Calu3 (cell line): Measurements from ENCODE around the gene LUC7L2. TPM values are rescaled to one million over a fixed set of nuclear protein-coding genes. Genes with fewer than 3 reads are reported as not detected.

ENCODE experiments used
- BruUV-seq: library from RNA; stranded (reverse); fragments of 400-500 nt; replicated peaks from 2 replicates; lab custom pipeline; 2021; lab: Mats Ljungman, UMichigan
- CTCF ChIA-PET: fragments of 300-600 bp; sonication (Branson Sonifier 250); formaldehyde crosslinking; loops from one replicate; lab custom pipeline; 2022; ENCODE audit warnings: antibody characterized with exemption; lab: Charles Lee
- DNase-seq: peaks from one replicate; pipeline ENCODE4 v3.0.0; 2022
- H3K27ac Mint-ChIP-seq: one replicate; pipeline ENCODE4 v1.8.0; 2022; ENCODE audit warnings: mixed read lengths; ENCODE audit not compliant: unreplicated experiment
- H3K27me3 Mint-ChIP-seq: one replicate; pipeline ENCODE4 v1.8.0; 2022; ENCODE audit warnings: mixed read lengths; ENCODE audit not compliant: unreplicated experiment
- H3K36me3 Mint-ChIP-seq: one replicate; pipeline ENCODE4 v1.8.0; 2022; ENCODE audit warnings: mild to moderate bottlenecking, moderate library complexity, mixed read lengths; ENCODE audit not compliant: insufficient read depth, unreplicated experiment
- H3K4me1 Mint-ChIP-seq: one replicate; pipeline ENCODE4 v1.8.0; 2022; ENCODE audit warnings: mild to moderate bottlenecking, low read depth, mixed read lengths; ENCODE audit not compliant: unreplicated experiment
- H3K4me3 Mint-ChIP-seq: one replicate; pipeline ENCODE4 v1.8.0; 2022; ENCODE audit warnings: mild to moderate bottlenecking, low read depth, moderate library complexity, mixed read lengths; ENCODE audit not compliant: unreplicated experiment
- H3K9me3 Mint-ChIP-seq: one replicate; pipeline ENCODE4 v1.8.0; 2022; ENCODE audit warnings: low read depth, mixed read lengths; ENCODE audit not compliant: unreplicated experiment
- CTCF ChIP-seq: fragments of 200-600 bp; IDR thresholded peaks from one replicate; pipeline ENCODE4 v1.8.0; 2022; ENCODE audit warnings: antibody characterized with exemption; ENCODE audit not compliant: unreplicated experiment
- intact Hi-C: fragments of 100-400 bp; cut with micrococcal nuclease; formaldehyde crosslinking; loops from one replicate; pipeline ENCODE4 v1.10.0; 2022; ENCODE audit not compliant: unreplicated experiment
- total RNA-seq: library from RNA; stranded (reverse); gene quantifications from 2 replicates; pipeline ENCODE4 v1.2.3, GENCODE V29; 2022

LUC7L2 gene
- total RNA-seq, 1 experiment from 2014 or later: 88.8 TPM

DNA sequence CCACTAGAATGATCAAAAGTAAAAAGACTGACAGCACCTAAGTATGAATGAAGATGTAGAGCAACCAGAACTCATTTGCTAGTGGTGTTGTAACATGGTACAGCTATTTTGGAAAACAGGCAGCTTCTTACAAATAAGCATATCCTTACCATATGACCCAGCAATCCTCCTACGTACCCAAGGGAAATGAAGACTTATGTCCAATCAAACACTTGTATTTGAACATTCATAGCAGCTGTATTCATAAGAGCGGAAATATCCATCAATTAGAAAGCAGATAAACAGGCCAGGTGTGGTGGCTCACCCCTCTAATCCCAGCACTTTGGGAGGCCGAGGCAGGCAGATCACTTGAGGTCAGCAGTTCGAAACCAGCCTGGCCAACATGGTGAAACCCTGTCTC is 70.7 kb downstream of the LUC7L2 start:
- DNase-seq: no peak
- peaks cover 50% of the 10 kb centered on the region for H3K36me3 Mint-ChIP-seq
- H3K4me1 Mint-ChIP-seq: peaks cover 8% of the 10 kb centered on the region
- H3K9me3 Mint-ChIP-seq: no peaks in the 10 kb centered on the region
- CTCF ChIA-PET: interaction anchor here (1.2 kb wide), 2 partner anchors 9 to 53 kb away, joined by 5 to 8 read pairs; partner anchors contain the start of gene KLRG2
- intact Hi-C loops: loop anchor here (5.0 kb wide), 1 partner anchor 47 kb away; no protein-coding TSS in a partner anchor
- TF ChIP-seq CTCF: no peak
- no peaks in the 10 kb centered on the region for H3K27me3 Mint-ChIP-seq
- no peak overlapping the region for H3K4me3 Mint-ChIP-seq
- no TSS peak for BruUV-seq
- H3K27ac Mint-ChIP-seq: peak overlapping the region; percentile 61

DNA sequence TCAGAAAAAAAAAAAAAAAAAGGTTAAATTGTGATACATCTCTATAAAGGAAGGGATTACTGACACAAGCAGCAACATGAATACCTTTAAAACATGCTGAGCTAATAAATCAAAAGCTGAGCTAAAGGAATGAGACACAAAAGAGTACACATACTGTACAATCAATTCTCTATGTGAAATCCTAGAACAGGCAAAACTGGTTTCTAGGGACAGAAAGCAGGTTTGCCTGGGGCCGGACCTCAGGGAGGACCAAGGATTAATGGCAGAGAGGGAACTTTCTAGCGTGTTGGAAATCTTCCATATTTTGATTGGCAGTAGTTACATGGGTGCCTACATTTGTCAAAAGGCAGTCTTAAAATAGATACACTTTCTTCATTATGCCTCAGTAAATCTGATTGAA is 71.3 kb downstream of the LUC7L2 start:
- H3K4me1 Mint-ChIP-seq: peaks cover 8% of the 10 kb centered on the region
- peak; percentile 69 for DNase-seq
- no peak for TF ChIP-seq CTCF
- no peaks in the 10 kb centered on the region for H3K27me3 Mint-ChIP-seq
- intact Hi-C loops: loop anchor here (5.0 kb wide), 1 partner anchor 46 kb away; no protein-coding TSS in a partner anchor
- no peak overlapping the region for H3K4me3 Mint-ChIP-seq
- H3K27ac Mint-ChIP-seq: no peak overlapping the region
- H3K36me3 Mint-ChIP-seq: peaks cover 46% of the 10 kb centered on the region
- CTCF ChIA-PET: interaction anchor here (0.6 to 1.2 kb wide), 5 partner anchors 9 to 1116 kb away, joined by 3 to 8 read pairs (median 5); partner anchors contain the start of gene KLRG2
- H3K9me3 Mint-ChIP-seq: no peaks in the 10 kb centered on the region
- BruUV-seq: no TSS peak

GRCh38 chr7:139431459-139431858 is 71.8 kb downstream of the LUC7L2 start:
- Mint-ChIP-seq H3K4me3 (no peak overlapping the region), H3K4me1 (peaks cover 8% of the 10 kb centered on the region), H3K27ac (no peak overlapping the region), H3K27me3 (no peaks in the 10 kb centered on the region), H3K36me3 (peaks cover 46% of the 10 kb centered on the region), H3K9me3 (no peaks in the 10 kb centered on the region)
- intact Hi-C loops: loop anchor here (5.0 kb wide), 1 partner anchor 46 kb away; no protein-coding TSS in a partner anchor
- CTCF ChIA-PET: interaction anchor here (0.6 to 1.2 kb wide), 7 partner anchors 10 to 1117 kb away, joined by 3 to 8 read pairs (median 5); partner anchors contain the start of gene KLRG2
- no TSS peak for BruUV-seq
- TF ChIP-seq CTCF: no peak
- no peak for DNase-seq

DNA sequence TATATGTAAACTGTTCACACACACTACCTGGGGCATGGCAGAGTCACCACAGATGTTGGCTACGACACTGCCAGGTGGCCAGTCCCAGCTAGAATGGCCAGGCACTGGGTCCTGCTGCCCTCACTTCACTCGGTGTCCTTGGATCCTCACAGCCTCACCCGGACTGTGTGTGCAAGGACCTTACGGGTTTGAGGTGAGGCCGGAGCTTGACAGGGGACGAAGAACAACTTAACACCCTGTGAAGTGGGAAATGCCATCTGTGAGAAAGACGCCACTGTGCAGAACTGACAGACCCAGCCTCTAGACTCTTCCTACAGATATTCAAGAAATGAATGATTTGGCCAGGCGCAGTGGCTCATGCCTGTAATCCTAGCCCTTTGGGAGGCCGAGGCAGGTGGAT is 77.1 kb downstream of the LUC7L2 start:
- Mint-ChIP-seq H3K36me3 (peaks cover 10% of the 10 kb centered on the region), H3K9me3 (no peaks in the 10 kb centered on the region), H3K27ac (no peak overlapping the region), H3K4me1 (no peaks in the 10 kb centered on the region), H3K4me3 (no peak overlapping the region), H3K27me3 (no peaks in the 10 kb centered on the region)
- BruUV-seq: no TSS peak
- TF ChIP-seq CTCF: no peak
- CTCF ChIA-PET: interaction anchor here (0.6 kb wide), 3 partner anchors 48 to 1093 kb away, joined by 3 to 4 read pairs (median 4); no protein-coding TSS in a partner anchor
- intact Hi-C loops: no loop called here
- no peak for DNase-seq
